Testis (tissue), 3 donors: ENCODE data around the gene STX3. TPM values are rescaled to one million over a fixed set of nuclear protein-coding genes. Genes with fewer than 3 reads are reported as not detected.

Experiments used
- DNase-seq: peaks from one replicate; pipeline ENCODE4 v3.0.0-alpha.2; 2019
- H3K27ac ChIP-seq, 2 donors: fragments of 200-600 bp; sonication (generic); one replicate each; pipeline ENCODE4 v1.5.1; 2019
- H3K27me3 ChIP-seq: fragments of 200-600 bp; sonication (generic); one replicate; pipeline ENCODE4 v1.5.1; 2019
- H3K36me3 ChIP-seq: fragments of 200-600 bp; sonication (generic); one replicate; pipeline ENCODE4 v1.5.1; 2017; ENCODE audit warnings: low read depth; ENCODE audit errors: missing control alignments
- H3K4me1 ChIP-seq: fragments of 200-600 bp; sonication (generic); one replicate; pipeline ENCODE4 v1.5.1; 2019
- H3K4me3 ChIP-seq, 2 donors: fragments of 200-600 bp; sonication (generic); one replicate each; pipeline ENCODE4 v1.5.1; 2017 to 2019
- H3K9me3 ChIP-seq: fragments of 200-600 bp; sonication (generic); one replicate; pipeline ENCODE4 v1.5.1; 2017
- CTCF ChIP-seq, 3 experiments: fragments of 450-650 bp in 2 of 3; fragments of 200-600 bp in 1 of 3; sonication (generic) in 1 of 3; IDR thresholded peaks; one replicate each; pipeline ENCODE4 v1.5.1; 2016 to 2019; ENCODE audit warnings: antibody characterized with exemption in 3 of 3, mild to moderate bottlenecking in 2 of 3, moderate library complexity in 1 of 3
- POLR2A ChIP-seq: fragments of 450-650 bp; IDR thresholded peaks from one replicate; pipeline ENCODE4 v1.6.1; 2017; ENCODE audit warnings: antibody characterized with exemption, mild to moderate bottlenecking, moderate library complexity
- WGBS, 2 donors: methylation state at CpG; one replicate each; pipeline ENCODE4 v1.1.5; 2018; 5-methylcytosine and 5-hydroxymethylcytosine counted together
- intact Hi-C: fragments of 100-400 bp; cut with DNase I; formaldehyde crosslinking; loops from one replicate; pipeline ENCODE4 v1.15.1; 2023; ENCODE audit warnings: low total_unique reads
- polyA plus RNA-seq: library from polyadenylated mRNA; stranded (reverse); fragments of 350-450 nt; fragmentation: Illumina TruSeq; extraction: RNeasy Lipid Tissue Mini Kit (QIAGEN cat#74804); gene quantifications from one replicate; pipeline ENCODE4 v1.2.3, GENCODE V29; 2014; ENCODE audit warnings: low read depth, low replicate concordance; ENCODE audit not compliant: insufficient read depth
- total RNA-seq, 2 donors: library from RNA; depleted of rRNA; stranded (reverse); fragments of >200 nt; gene quantifications; one replicate each; pipeline ENCODE4 v1.2.3, GENCODE V29; 2016

Gene STX3
- total and polyA plus RNA-seq, 3 donors from 2014 or later: 25.3 to 103 (median 94.3) TPM

- Histone ChIP-seq H3K4me1 (peaks cover 12% of the 10 kb centered on the region), H3K4me3 (no peak overlapping the region), H3K27ac (no peak overlapping the region), H3K36me3 (no peaks in the 10 kb centered on the region), H3K9me3 (no peaks in the 10 kb centered on the region), H3K27me3 (no peaks in the 10 kb centered on the region)
- 87 to 92% methylated on average over 4 of the region's 4 CpGs for WGBS, 2 donors
- DNase-seq: no peak
- TF ChIP-seq CTCF (IDR thresholded peaks at IDR 0.05): no peak
- no peak for TF ChIP-seq POLR2A
- intact Hi-C loops: no loop called here
Observed at GRCh38 chr11:59769828-59770227, 14.7 kb downstream of the STX3 start.

DNA sequence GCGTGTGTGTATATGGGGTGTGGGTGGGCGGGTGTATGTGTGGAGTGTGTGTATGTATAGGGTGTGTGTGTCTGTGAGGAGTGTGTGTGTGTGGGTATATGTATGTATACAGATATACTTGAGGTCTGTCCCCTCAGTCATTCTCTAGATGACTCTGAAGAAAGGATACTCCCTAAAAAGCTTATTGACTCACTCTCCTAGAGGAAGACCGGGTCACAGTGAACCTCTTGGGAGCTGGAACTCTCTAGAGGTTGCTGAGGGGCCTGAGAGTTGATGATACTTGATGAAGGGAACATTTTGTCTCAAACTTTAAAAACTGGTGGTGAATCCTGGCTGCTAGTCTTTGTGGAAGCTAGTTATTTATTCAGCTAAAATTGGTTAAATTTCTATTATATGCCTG is 15.1 kb downstream of the STX3 start:
- peaks cover 12% of the 10 kb centered on the region for H3K4me1 ChIP-seq

DNA sequence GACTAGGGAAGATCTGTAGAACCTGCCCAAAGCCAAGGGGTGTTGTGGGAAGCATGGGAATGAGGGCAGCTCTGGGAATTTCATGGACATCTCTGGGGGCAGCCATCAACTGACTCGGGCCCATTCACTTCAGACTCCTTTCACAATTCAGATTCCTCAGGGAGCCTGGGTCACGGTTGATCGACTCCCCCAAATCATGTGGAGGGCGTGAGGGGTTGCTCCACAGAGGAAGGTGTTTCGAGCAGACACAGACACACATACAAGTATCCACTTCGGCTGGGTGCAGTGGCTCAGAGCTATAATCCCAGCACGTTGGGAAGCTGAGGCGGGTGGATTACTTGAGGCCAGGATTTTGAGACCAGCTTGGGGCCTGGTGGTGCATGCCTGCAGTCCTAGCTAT is 15.7 kb downstream of the STX3 start:
- intact Hi-C loops: no loop called here
- Histone ChIP-seq H3K4me1 (peaks cover 12% of the 10 kb centered on the region), H3K4me3 (no peak overlapping the region), H3K27me3 (no peaks in the 10 kb centered on the region), H3K36me3 (no peaks in the 10 kb centered on the region), H3K27ac (no peak overlapping the region), H3K9me3 (no peaks in the 10 kb centered on the region)
- WGBS, 2 donors: 67 to 91% methylated on average over 1 to 8 of the region's 8 CpGs
- TF ChIP-seq CTCF (IDR thresholded peaks at IDR 0.05) (no peak), POLR2A (no peak)
- DNase-seq: no peak

More for the DNA sequence above, 15.1 kb downstream of the STX3 start:
- intact Hi-C loops: no loop called here
- TF ChIP-seq POLR2A: no peak
- TF ChIP-seq CTCF (IDR thresholded peaks at IDR 0.05): no peak
- Histone ChIP-seq H3K4me3 (no peak overlapping the region), H3K27me3 (no peaks in the 10 kb centered on the region), H3K27ac (no peak overlapping the region), H3K9me3 (no peaks in the 10 kb centered on the region), H3K36me3 (no peaks in the 10 kb centered on the region)
- WGBS, 2 donors: 85 to 89% methylated on average over 3 of the region's 3 CpGs
- DNase-seq: no peak

DNA sequence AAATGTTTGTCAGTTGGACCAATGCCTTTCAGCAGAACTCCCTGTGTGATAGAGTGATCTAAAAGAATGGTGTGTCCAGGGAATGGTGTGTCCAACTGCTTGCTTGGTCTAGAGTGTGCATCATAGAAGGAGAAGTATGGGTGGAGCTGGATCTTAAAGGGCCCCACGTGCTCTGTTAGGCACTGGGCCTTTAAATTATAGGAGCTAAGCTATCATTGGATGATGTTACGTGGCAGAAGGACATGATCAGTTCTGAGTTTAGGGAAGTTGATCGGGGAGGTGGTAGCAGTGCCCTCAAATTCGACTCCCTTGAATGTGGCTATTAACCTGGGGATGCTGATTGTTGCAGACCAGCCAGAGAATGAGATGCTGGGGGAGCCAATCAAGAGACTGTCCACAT is 16.4 kb downstream of the STX3 start:
- no peaks in the 10 kb centered on the region for H3K27me3 ChIP-seq
- H3K4me1 ChIP-seq: peaks cover 7% of the 10 kb centered on the region
- H3K27ac ChIP-seq: no peak overlapping the region
- H3K4me3 ChIP-seq: no peak overlapping the region
- H3K9me3 ChIP-seq: no peaks in the 10 kb centered on the region
- WGBS, 2 donors: 73 to 74% methylated on average over 4 of the region's 4 CpGs
- no peak for TF ChIP-seq CTCF (IDR thresholded peaks at IDR 0.05)
- TF ChIP-seq POLR2A: no peak
- DNase-seq: no peak
- intact Hi-C loops: no loop called here
- no peaks in the 10 kb centered on the region for H3K36me3 ChIP-seq

GRCh38 chr11:59773083-59773440 is 17.9 kb downstream of the STX3 start:
- no peaks in the 10 kb centered on the region for H3K36me3 ChIP-seq
- intact Hi-C loops: no loop called here
- H3K4me3 ChIP-seq: no peak overlapping the region
- no peak for DNase-seq
- TF ChIP-seq CTCF (IDR thresholded peaks at IDR 0.05) (no peak), POLR2A (no peak)
- no peak overlapping the region for H3K27ac ChIP-seq
- H3K27me3 ChIP-seq: no peaks in the 10 kb centered on the region
- no peaks in the 10 kb centered on the region for H3K9me3 ChIP-seq
- no peaks in the 10 kb centered on the region for H3K4me1 ChIP-seq
- WGBS, 2 donors: 80 to 83% methylated on average over 5 of the region's 5 CpGs
